ENCODE results near the gene CHST5.
A peak's percentile ranks its signal among the peaks of the same experiment; 100 is the strongest.

Gene CHST5

DNA sequence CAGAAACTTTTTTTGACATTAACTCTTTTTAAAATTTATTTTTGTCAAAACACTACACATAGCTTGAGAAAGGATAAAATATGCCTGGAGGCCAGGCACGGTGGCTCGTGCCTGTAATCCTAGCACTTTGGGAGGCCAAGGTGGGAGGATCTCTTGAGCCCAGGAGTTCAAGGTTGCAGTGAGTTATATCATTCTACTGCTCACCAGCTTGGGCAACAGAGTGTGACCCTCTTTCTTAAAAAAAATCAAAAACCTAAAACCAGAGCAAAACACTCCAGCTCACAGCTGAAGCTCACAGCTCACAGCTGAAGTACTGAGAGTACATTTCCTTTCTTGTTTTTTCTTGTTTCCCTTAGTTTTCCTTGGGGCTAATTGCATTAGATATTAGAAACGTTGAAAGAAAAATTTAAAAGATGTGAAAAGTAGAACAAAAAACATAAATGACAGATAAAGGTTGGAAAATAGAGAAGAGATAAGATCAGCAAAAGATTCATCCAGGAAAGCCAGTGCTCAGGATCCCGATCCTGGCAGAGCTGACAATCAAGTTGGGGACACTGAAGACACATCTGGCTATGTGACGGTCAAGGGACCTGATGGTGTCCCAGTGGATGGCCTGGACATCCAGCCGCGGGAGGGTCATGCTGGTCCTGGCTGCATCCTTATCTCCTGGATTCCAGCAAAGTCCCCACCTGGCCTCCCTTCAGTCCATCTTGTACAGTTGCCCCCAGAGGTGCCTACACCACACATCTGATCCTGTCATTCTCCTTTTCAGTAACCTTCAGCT is 50.5 kb downstream of the CHST5 start:
- TF ChIP-seq, protein P1, sequence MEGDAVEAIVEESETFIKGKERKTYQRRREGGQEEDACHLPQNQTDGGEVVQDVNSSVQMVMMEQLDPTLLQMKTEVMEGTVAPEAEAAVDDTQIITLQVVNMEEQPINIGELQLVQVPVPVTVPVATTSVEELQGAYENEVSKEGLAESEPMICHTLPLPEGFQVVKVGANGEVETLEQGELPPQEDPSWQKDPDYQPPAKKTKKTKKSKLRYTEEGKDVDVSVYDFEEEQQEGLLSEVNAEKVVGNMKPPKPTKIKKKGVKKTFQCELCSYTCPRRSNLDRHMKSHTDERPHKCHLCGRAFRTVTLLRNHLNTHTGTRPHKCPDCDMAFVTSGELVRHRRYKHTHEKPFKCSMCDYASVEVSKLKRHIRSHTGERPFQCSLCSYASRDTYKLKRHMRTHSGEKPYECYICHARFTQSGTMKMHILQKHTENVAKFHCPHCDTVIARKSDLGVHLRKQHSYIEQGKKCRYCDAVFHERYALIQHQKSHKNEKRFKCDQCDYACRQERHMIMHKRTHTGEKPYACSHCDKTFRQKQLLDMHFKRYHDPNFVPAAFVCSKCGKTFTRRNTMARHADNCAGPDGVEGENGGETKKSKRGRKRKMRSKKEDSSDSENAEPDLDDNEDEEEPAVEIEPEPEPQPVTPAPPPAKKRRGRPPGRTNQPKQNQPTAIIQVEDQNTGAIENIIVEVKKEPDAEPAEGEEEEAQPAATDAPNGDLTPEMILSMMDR (IDR thresholded peaks at IDR 0.05; ENCODE audit: low read depth, low read length) = no peak
- H3K4me3 ChIP-seq (replicated peaks in 1 of 2; ENCODE audit: low read depth in 2 of 2, low read length in 2 of 2) = no peak overlapping the region
- no peak for DNase-seq (ENCODE audit: low read depth in 2 of 2)

DNA sequence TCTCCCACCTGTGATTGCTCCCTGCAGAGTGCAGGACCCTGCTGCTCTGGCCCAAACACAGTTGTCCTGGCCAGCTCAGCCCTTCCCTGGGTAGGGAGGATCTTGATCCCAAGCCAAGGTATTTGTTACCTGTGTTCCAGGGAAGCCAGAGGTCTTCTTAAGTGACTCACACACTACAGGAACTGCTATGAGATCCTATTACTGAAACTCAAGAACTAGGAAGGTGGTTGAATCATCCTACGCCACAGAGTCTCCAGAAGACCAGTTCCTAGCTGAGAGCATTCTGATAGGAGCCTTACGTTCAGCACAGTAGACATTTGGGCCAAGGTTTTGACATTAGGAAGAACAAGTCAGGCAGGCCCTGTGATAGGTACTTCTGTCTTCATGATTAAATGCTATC is 52.7 kb downstream of the CHST5 start:
- TF ChIP-seq, protein P1 (IDR thresholded peaks at IDR 0.05; ENCODE audit: low read depth, low read length) = no peak
- H3K4me3 ChIP-seq (replicated peaks in 1 of 2; ENCODE audit: low read depth in 2 of 2, low read length in 2 of 2) = no peak overlapping the region

DNA sequence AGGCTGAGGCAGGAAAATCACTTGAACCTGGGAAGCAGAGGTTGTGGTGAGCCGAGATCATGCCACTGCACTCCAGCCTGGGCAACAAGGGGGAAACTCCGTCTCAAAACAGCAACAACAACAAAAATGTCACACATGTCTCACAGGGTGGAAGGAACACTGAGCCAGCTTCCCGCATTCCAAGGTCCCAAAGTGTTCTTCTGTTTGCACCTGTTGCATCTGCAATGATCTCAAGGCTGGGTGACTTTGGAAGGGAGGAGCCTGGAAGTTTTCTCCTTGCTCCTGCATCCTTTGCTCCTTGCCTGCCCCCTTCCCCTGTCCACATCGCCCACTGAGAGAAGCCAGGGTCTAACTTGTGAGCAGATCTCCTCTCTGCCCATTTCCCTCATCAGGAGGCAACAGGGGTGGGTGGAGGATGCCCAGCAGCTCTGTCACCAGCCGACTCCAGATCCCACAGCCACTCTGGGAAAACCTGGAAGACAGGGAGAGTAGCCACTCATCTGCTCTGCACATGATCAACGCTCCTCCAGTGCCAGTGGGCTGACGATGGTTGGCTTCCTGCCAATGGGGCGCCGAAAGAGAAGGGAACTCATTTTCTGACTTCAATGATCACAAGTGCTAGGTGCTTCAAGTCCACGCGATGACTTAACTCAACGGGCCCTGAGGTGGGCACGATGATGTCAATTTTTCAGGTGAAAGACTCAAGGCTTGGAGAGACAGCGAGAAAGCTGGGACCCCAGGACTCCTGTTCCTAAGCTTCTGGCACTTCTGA is 53.3 kb downstream of the CHST5 start:
- TF ChIP-seq, protein P1 (IDR thresholded peaks at IDR 0.05; ENCODE audit: low read depth, low read length) = no peak
- DNase-seq (ENCODE audit: low read depth in 2 of 2) = no peak
- H3K4me3 ChIP-seq (replicated peaks in 1 of 2; ENCODE audit: low read depth in 2 of 2, low read length in 2 of 2) = no peak overlapping the region

More for the DNA sequence above, 52.7 kb downstream of the CHST5 start:
- peak in 1 of 2 donors; percentile 44 for DNase-seq (ENCODE audit: low read depth in 2 of 2)

DNA sequence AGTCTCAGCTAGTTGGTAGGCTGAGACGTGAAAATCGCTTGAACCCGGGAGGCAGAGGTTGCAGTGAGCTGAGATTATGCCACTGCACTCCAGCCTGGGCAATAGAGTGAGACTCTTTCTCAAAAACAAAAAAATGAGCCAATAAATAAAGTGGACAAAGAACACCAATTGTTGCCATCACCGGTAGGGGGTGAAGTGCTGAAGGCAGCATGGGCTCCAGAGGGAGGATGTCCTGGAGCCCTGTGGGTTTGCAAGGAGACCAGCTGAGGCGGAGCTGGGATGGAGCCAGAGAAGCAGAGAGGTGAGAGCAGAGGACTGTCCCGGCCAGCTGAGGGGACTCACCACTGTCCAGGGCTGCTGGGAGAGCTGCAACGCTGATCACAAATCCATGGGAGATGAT is 54.4 kb downstream of the CHST5 start:
- no peak for DNase-seq (ENCODE audit: low read depth in 2 of 2)
- no peak overlapping the region for H3K4me3 ChIP-seq (replicated peaks in 1 of 2; ENCODE audit: low read depth in 2 of 2, low read length in 2 of 2)
- TF ChIP-seq, protein P1 (IDR thresholded peaks at IDR 0.05; ENCODE audit: low read depth, low read length) = no peak

DNA sequence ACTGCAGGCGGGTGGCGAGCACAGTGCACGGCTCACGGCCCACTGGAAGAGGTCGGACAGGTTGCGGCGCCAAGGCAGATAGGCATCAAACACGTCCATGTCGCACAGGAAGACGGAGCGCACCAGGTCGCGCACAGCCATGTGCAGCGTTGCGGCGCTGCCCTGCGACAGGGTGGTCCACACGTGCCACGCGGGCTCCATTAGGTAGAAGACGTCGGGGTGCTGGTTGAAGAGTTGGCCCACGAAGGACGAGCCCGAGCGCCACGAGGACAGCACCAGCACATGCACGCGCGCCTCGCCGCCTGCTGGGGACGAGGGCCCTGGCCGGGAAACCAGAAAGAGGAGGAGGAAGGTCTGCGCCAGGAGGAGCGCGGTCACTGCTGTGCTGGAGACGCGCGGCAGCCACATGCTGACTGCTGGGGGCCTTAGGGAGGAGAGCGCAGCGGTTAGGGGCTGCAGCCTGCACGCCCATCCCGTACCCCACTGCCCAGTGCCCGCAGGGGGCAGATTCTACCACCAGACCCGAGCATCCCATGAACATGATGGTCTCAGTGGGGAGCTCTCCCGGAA is 56.4 kb downstream of the CHST5 start:
- H3K4me3 ChIP-seq (replicated peaks in 1 of 2; ENCODE audit: low read depth in 2 of 2, low read length in 2 of 2) = no peak overlapping the region
- DNase-seq (ENCODE audit: low read depth in 2 of 2) = no peak
- TF ChIP-seq, protein P1 (IDR thresholded peaks at IDR 0.05; ENCODE audit: low read depth, low read length) = no peak

All from cardiac fibroblast (primary cell).